Esophagus squamous epithelium (tissue), 4 donors: ENCODE results near the gene RASSF5.

Source experiments
- CTCF ChIP-seq, 6 experiments: fragments of 450-650 bp in 4 of 6; fragments of 200-600 bp in 2 of 6; sonication (generic) in 2 of 6; IDR thresholded peaks; one replicate each; pipeline ENCODE4 v1.5.1; 2016 to 2019; ENCODE audit warnings: antibody characterized with exemption in 6 of 6, mild to moderate bottlenecking in 4 of 6, moderate library complexity in 4 of 6
- POLR2A ChIP-seq, 4 donors: fragments of 450-650 bp; IDR thresholded peaks; one replicate each; pipeline ENCODE4 v1.6.1; 2017; ENCODE audit warnings: antibody characterized with exemption in 4 of 4, mild to moderate bottlenecking in 4 of 4, moderate library complexity in 3 of 4

- TF ChIP-seq CTCF (IDR thresholded peaks at IDR 0.05) = no peak
- no peak for TF ChIP-seq POLR2A (IDR thresholded peaks at IDR 0.05)
Measured at GRCh38 chr1:206471415-206471801, 35.9 kb upstream of the RASSF5 start.
